SIG-M5 treated with dmso at 0.1 percent for 504 hours (cell line): ENCODE measurements around the gene CRCP.

Source experiments
- DNase-seq: peaks from one replicate; lab custom pipeline; 2025; ENCODE audit not compliant: unreplicated experiment; lab: John Stamatoyannopoulos, UW

CRCP gene

DNA sequence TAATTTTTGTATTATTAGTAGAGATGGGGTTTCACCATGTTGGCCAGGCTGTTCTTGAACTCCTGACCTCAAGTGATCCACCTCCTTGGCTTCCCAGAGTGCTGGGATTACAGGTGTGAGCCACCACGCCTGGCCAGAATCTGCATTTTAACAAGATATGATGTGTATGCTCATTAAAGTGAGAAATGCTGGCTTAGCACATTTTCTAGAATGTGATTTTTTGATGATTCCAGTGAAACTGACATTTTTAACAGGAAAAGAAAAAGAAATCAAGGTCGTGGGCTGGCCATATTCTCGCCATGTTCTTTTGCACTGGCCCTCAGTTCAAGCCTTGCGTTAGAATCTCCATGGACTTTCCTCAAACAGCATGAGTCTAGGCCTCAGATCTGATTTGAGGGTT, 72.3 kb downstream of the CRCP start:
- no peak for DNase-seq

DNA sequence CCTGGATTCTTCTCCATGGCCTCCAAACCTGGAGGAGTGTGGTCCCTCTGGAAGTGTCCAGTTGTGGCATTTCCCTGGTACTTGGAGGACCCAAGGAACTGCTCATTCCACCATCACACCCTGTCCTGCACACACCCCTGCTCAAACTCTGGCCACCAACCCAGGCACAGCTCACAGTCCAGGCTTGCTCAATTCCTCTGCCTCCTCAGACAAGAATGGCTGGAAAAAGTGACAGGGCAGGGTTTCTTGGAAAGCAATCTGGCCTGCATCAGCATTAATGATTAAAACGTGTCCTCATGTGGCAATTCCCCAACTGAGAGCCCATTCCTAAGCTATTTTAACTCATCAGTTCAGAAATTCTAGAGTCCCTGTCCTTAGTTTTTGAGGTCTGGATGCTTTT, 73.3 kb downstream of the CRCP start:
- no peak for DNase-seq

DNA sequence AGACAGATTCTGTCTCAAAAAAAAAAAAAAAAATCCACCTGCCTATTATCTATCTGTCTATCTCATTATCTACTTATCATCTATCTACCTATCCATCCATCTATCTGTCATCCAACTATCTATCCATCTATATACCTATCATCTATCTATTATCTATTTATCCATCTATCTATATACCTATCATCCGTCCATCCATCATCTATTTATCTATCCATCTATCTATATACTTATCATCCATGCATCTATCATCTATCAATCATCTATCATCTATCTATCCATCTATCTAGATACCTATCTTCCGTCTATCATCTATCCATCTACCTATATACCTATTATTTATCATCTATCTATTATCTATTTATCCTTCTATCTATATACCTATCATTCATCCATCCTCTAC, 74.0 kb downstream of the CRCP start:
- DNase-seq: no peak

DNA sequence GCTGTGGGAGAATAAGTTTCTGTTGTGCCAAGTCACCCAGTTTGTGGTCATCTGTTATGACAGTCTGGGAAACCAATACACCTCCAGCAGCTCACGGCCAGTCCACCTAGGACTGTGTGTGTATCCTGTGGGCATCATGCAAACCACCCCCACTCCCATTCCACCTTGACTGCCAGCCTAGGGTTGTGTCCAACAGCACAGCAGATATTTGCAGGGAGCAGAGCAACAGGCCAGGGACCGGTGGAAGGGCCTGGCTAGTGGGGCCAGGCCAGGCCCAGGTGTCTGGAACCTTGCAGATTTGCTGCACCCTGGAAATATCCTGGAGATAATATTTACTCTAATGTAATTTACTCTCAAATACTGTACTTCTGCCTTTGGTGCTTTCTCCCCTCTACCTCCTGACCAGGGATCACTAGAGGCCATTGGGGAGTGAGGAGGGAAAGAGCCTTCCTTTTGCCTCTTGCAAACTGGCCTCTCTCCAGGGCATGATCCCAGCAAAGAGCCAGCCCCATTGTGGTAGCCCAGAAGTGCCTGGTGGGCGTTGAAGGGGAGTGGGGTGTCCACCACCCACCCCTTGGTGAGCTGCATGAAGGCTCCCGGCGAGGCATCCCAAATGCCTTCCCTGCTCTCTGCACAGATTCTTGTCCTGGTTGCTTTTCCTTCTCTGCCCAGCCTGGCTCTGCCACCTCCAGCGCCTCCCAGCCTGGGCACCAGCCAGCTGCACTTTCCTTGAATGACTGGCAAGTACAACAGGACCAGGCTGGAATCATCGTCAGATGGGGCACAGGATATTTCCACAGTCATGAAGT, 75.3 kb downstream of the CRCP start:
- no peak for DNase-seq

DNA sequence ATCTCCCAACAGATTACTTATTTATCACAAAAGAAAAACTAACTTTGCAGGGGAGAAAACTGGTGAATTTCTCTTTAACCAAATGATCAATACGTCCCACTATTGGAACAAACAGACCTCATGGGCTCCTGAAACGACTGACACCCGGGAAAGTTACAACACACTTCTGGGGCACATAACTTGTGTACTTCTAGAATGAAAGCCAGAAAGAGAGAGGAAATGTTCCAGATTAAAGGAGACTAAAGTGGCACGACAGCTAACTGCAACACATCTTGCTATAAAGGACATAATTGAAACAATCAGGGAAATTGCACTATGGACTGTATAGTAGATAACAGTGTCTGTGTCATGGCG, 75.8 kb downstream of the CRCP start:
- DNase-seq: no peak

DNA sequence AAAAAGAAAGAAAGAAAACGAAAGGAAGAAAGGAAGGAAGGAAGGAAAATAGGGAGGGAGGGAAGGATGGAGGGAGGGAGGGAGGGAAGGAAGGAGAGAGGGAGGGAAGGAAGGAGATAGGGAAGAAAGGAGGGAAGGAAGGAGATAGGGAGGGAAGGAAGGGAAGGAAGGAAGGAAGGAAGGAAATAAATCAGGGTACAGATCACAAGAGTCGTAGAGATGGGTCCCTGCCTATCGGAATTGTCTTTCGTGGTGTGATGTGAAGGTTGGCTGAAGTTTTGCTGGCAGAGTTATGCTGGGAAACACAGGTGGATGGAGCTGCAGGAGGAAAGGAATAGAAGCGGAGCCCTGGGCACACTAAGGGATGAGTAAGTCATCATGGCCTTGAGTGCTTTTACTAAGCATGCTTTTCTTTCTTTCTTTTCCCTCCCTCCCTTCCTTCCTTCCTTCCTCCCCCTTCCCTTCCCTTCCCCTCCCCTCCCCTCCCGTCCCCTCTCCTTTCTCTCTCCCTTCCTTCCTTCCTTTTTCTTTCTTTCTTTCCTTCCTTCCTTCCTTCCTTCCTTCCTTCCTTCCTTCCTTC, 78.6 kb downstream of the CRCP start:
- DNase-seq: no peak

DNA sequence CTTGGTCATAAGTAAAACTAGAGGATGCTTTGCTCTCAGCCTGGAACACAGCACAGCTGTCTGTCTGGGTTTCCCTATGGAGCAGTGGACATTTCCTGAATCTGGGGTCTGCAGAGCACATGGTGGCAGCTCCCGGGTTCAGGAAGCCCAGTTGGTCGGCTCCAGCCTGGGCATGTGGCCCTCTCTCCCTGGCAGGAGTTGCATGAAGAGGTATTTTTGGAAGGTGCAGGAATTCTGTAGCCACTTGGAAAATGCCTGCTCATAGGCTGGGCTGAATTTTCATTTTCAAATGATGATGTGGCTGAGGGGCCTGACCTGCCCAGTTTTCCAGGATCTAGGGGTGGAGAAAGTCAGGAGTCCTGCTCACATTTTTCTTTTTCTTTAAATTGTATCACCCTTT, 83.8 kb downstream of the CRCP start:
- DNase-seq: no peak

DNA sequence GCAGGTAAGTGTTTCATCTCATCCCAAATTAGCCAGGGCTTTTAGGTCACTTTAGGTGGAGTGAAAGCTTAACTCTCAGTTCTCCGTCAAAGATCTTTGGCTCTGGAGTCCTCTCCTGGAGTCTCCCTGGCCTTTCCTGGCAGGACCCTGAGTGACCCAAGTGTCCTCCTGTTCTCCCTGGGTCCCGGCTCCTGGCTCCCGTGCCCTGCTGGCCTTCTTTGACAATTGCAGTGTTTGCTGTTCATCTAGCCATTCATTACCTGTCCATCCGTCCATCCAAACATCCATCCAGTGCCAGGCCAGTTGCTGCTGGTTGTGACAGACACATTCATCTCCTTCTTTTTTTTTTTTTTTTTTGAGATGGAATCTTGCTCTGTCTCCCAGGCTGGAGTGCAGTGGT, 84.3 kb downstream of the CRCP start:
- no peak for DNase-seq

DNA sequence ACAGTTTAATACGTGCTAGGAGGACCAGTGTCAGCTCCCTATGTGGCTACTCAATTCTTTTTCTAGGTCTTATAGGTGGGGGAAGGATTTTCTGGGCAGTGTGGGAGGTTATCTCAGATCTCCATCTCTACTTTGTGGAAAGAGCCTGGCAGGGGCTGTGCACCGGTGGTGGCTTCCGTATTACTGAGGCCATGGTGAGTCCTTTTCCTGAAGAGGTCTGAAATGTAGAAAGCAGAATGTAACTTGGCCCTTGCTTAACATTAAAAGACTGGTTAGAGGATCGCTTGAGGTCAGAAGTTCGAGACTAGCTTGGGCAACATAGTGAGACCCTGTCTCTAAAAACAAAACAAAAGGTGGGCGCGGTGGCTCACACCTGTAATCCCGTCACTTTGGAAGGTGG, 87.8 kb downstream of the CRCP start:
- DNase-seq: no peak
